HFF-Myc (cell line): ENCODE measurements around the gene NAP1L1.

Source experiments
- DNase-seq: peaks from one replicate; pipeline ENCODE4 v3.0.0-alpha.2; 2011; ENCODE audit warnings: low read depth; ENCODE audit errors: extremely low read depth
- H3K4me3 ChIP-seq: replicated peaks from 2 replicates; pipeline ENCODE4 v1.5.1; 2011; ENCODE audit warnings: low read depth, mild to moderate bottlenecking, control low read depth, low read length
- TF ChIP-seq, protein P1 (sequence below): IDR thresholded peaks from 2 replicates; pipeline ENCODE4 v1.5.1; 2012; ENCODE audit warnings: mild to moderate bottlenecking, low read depth, low read length, control low read depth; ENCODE audit errors: missing control alignments

NAP1L1 gene

DNA sequence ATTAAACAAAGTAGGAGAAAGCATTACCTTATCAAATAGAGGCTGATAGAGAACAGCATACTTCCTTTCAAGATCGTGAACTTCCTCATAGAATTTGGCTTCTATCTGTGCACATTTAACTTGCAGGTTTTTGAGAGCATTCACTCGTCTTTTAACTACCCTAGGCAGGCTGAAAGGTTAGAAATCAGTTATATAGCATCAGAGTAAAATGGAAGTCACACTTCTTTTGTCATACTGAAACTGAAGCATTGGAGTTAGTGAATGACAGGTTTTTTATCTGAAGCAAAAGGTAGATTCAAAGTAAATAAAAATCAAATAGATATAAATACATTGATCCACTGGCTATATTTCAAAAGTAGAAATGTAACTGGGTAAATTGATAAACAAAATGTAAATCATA is 24.4 kb downstream of the NAP1L1 start:
- no peak overlapping the region for H3K4me3 ChIP-seq
- TF ChIP-seq, protein P1, sequence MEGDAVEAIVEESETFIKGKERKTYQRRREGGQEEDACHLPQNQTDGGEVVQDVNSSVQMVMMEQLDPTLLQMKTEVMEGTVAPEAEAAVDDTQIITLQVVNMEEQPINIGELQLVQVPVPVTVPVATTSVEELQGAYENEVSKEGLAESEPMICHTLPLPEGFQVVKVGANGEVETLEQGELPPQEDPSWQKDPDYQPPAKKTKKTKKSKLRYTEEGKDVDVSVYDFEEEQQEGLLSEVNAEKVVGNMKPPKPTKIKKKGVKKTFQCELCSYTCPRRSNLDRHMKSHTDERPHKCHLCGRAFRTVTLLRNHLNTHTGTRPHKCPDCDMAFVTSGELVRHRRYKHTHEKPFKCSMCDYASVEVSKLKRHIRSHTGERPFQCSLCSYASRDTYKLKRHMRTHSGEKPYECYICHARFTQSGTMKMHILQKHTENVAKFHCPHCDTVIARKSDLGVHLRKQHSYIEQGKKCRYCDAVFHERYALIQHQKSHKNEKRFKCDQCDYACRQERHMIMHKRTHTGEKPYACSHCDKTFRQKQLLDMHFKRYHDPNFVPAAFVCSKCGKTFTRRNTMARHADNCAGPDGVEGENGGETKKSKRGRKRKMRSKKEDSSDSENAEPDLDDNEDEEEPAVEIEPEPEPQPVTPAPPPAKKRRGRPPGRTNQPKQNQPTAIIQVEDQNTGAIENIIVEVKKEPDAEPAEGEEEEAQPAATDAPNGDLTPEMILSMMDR: no peak
- DNase-seq: no peak

DNA sequence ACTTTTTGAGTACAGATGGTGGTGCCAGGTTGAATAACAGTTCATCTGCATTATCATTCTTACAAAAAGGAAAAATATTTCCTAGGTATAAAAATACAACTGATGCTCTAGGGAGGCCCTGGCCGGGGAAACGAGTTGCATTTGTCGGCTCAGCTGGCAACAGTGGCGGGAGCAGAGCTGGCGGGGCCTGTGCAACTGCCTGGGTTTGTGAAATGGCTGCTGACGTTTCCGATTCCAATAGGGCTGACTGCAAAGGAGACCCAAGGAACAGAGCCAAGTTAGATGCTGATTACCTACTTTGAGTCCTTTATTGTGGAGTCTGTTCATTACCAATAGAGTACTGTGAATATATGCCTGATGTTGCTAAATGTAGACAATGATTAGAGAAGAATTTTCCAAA is 27.2 kb downstream of the NAP1L1 start:
- no peak overlapping the region for H3K4me3 ChIP-seq
- TF ChIP-seq, protein P1: no peak
- no peak for DNase-seq

DNA sequence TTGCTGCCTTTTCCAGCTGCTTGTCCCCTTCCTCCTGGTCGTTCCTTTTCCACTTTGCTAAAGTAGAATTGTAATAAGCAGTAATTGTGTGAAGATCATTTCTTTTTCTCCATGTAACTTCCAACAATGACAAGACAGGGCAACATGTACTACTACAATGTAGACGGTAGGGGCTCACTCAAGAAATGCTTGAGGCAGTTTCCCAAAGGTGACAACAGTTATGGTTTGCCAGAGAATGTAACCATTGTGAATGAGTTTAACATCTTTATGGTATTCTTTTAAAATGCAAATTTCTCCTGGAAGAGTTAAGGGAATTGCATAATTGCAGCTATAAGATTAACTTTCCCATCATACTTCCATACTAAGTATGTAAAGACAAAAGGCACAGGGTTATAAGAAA is 29.1 kb downstream of the NAP1L1 start:
- DNase-seq: no peak
- TF ChIP-seq, protein P1: no peak
- H3K4me3 ChIP-seq: no peak overlapping the region

DNA sequence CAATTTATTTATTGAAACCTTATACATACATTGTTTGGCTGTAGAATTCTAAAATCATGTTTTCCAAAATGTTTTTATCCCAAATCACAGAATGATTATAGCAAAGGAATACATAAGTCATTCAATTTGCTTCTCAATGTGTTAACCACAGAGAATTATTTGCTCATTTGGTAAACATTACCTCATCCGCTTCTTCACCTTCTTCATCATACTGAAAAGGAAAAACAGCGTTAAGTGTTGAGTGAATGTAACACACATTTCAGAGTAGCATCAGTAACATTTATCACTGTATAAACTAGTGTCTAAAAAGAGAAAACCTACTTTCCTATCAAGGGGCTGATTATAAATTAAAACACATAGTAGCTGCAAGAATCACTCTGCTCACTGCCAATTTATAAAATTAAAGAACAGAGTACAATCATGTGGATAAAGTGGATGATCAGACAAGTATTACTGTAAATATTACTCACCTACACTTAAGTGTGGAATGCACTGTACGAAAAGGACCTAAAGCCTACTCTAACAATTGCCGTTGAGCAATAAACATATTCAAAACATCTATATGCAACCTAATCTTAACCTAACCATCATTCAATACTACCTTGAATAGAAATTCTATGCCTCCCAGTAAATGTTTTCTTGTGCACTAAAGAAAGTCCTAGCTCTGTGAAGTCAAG is 34.8 kb downstream of the NAP1L1 start:
- no peak for DNase-seq
- no peak overlapping the region for H3K4me3 ChIP-seq
- TF ChIP-seq, protein P1: no peak

DNA sequence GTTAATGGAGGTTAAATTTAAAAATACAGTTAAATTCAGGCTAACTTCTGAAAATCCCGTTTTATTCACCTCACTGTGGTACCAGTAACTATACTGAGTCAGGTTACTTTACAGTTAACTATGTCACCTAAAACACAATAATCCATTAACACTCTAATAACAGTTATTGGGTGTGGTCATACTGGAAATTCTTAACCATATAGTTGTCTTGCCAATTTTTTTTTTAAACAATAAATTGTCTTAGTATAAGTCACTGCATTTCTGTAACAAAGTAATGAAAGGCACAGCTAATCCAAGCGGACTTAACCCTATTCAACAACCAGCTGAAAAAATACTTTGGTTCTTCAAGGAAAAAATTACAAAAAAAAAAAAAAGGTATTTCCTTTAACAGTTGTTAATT is 36.7 kb downstream of the NAP1L1 start:
- no peak overlapping the region for H3K4me3 ChIP-seq
- DNase-seq: no peak
- TF ChIP-seq, protein P1: no peak

DNA sequence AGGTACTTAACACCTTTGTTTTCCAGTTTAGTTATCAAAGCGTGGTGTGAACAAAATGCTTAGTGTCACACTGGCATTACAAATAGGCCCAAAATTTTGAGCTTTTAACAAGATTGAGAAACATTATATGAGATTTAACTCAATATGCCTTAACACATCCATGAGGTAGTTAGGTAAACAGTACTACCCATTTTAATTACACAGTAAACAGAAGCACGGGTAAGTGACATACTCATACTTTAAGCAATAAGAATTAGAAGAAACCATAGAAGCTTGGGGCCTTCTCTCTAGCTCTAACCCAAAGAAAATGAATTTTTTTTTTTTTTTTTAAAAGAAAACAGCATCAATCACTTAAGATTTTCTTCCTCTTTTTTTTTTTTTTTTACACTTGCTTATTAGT is 37.4 kb downstream of the NAP1L1 start:
- H3K4me3 ChIP-seq: no peak overlapping the region
- DNase-seq: no peak
- TF ChIP-seq, protein P1: no peak

DNA sequence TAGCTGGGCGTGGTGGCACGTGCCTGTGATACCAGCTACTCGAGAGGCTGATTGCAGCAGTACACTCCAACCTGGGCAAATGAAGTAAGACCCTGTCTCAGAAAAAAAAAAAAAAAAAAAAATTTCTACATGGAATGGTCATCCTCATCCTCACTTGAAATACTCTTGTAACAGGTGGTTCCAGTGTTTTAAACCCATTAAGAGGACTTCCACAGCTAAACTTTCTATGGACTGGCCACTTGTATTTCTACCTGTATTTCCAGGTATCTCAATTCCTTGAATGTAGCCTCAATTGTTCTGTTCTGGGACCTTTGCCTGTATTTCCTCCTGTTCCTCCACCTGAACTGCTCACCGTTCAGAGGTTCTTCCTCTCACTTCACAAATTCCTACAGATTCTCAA is 41.1 kb downstream of the NAP1L1 start:
- no peak for DNase-seq
- no peak overlapping the region for H3K4me3 ChIP-seq
- TF ChIP-seq, protein P1: no peak
